NCI-H1930 (cell line): ENCODE measurements around the gene GPC6.
A peak's percentile ranks its signal among the peaks of the same experiment; 100 is the strongest.

ENCODE experiments used
- DNase-seq, 2 experiments: peaks; one replicate each; lab custom pipeline; 2025; lab: John Stamatoyannopoulos, UW

GPC6 gene

GRCh38 chr13:94415500-94416237, 1189.1 kb downstream of the GPC6 start:
- DNase-seq = peak; percentile 90 to 95

- DNase-seq = peak; percentile 67 to 77
These were observed 1190.0 kb downstream of the GPC6 start for GRCh38 chr13:94416454-94417080.

DNA sequence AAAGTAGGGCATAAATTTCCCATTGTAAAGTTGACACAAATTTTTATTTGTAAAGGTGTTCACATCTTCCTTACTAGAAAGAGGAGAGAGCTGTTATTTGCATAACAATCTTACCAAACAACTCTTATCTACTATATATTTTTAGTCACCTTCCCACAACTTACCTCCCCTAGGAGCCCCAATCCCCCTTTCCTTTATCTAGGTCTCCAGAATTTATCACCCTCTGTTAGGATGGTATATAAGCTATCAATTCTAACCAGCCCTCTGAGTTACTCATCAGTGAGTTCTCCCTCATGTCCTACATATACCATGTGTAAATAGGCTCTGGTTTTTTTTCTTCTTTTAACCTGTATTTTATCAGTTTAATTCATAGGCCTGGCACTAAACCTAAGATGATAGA, 1190.7 kb downstream of the GPC6 start:
- DNase-seq = no peak

DNA sequence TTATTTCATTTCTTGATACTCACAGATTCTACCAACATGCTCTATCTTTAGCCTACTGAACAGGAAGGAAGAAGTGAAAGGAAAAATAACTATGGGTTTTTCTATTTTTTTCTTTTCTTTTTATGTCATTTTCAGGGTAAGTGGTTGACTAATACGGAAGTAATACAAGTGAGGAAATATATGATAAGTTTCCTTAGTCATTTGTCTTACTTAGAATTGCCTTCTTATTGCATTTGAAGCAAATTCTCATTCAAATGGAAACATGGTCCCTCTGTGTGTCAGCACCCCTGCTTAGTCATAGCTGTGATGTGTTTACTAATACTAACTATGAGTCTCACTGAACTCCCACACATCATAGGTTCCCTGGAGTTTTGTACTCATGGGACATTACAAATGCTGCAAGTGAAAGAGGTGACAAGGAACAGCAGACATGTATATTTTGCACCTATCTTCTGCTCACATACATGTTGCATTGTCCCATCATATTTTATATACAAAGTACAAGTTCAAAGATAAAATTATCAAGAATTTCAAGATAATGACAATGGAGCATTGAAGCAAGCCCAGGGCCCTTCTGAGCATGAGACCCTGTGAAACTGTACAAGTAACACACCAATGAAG, 1192.8 kb downstream of the GPC6 start:
- DNase-seq = no peak

- no peak for DNase-seq
These were observed 1193.3 kb downstream of the GPC6 start for GRCh38 chr13:94419925-94420305.

- DNase-seq = no peak
These were observed 1200.8 kb downstream of the GPC6 start for GRCh38 chr13:94427313-94427953.

- DNase-seq = no peak
These were observed 1205.0 kb downstream of the GPC6 start for GRCh38 chr13:94431574-94431973.

- DNase-seq = no peak
These were observed 1205.4 kb downstream of the GPC6 start for GRCh38 chr13:94431987-94432386.

DNA sequence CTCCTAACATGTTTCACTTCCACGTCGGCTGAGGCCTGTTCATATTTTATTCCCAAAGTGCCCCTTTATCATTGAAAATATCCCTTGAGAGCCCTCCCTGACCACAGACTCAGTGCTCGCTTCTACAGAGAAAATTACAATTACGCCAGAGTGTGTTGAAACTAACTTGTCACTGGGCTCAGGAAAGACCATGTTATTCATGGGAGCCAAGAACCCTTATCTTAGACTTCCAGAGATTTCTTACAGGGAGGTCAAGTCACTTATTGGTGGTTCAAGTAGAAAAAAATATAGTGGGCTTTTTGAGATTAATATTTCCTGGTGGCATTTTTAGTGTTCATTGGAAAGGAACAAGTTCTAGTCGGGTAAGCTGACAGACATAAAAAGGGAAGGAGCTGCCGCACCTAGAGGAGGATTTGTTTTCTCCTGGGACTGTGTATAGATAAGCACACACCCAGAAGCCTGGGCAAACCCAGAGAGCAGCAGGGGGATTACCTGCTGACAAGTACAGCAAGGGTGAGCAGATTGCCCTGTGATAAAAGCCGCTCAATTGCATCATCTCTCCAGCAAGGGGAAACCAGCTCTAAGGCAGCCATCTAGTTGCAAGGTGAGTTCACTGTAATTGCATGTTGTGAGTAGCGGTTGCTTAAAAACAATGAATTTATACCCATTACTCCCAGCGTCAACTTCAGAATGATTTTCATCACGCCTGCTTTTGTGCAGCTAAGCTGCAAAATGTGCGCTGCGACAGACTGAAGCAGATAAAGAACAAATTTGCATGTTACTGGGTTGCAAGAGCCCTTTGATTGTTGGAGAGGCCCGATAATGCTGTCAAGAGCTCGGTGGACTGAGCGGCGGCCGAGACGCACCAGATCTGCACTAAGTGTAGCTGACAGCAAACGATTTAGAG, 1206.7 kb downstream of the GPC6 start:
- peak in 1 of 2 experiments; percentile 24 for DNase-seq

GRCh38 chr13:94435604-94436226, 1209.1 kb downstream of the GPC6 start:
- peak; percentile 35 to 48 for DNase-seq

- no peak for DNase-seq
These were observed 1218.2 kb downstream of the GPC6 start for GRCh38 chr13:94444826-94445225.

GRCh38 chr13:94454334-94454733, 1227.7 kb downstream of the GPC6 start:
- no peak for DNase-seq

GRCh38 chr13:94454906-94455305, 1228.3 kb downstream of the GPC6 start:
- no peak for DNase-seq

DNA sequence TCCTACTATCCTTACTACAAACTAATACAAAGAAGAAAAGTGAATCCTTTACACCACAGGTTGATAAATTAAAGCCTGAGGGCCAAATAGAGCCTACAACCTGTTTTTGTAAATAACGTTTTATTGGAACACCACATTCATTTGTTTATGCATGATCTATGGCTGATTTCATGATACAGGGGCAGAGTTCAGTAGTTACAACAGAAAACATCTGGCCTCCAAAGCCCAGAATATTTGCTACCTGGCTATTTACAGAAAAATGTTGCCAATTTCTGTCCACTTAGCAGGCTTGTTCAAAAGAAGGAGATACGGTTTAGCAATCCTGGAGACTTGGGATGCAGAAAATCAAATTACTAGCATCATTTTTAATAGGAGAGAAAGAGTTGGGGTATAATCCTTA, 1228.8 kb downstream of the GPC6 start:
- no peak for DNase-seq
